HL-60 (cell line): ENCODE data around the gene LMBR1L.
A peak's percentile ranks its signal among the peaks of the same experiment; 100 is the strongest.

Experiments
- DNase-seq, 2 experiments: peaks; one replicate each; pipeline ENCODE4 v3.0.0-alpha.2; 2010 to 2020; ENCODE audit warnings: low read depth in 1 of 2, low spot score in 1 of 2
- H3K27ac ChIP-seq: fragments of 250-450 bp; sonication (Bioruptor Pico); replicated peaks from 2 replicates; pipeline ENCODE4 v1.5.1; 2020; ENCODE audit warnings: mild to moderate bottlenecking, moderate library complexity
- H3K27me3 ChIP-seq: fragments of 250-450 bp; sonication (Bioruptor Pico); 2 replicates; pipeline ENCODE4 v1.5.1; 2021; ENCODE audit warnings: mild to moderate bottlenecking, moderate library complexity; ENCODE audit not compliant: insufficient read depth, poor library complexity, severe bottlenecking
- H3K4me3 ChIP-seq: replicated peaks from 2 replicates; pipeline ENCODE4 v1.5.1; 2011; ENCODE audit warnings: mild to moderate bottlenecking, control low read depth, low read length; ENCODE audit not compliant: insufficient read depth
- GABPA ChIP-seq: IDR thresholded peaks from 2 replicates; pipeline ENCODE4 v1.6.1; 2012; ENCODE audit warnings: low read depth
- POLR2AphosphoS5 ChIP-seq: IDR thresholded peaks from 2 replicates; pipeline ENCODE4 v1.6.1; 2012; ENCODE audit warnings: low read depth
- SPI1 ChIP-seq: IDR thresholded peaks from 2 replicates; pipeline ENCODE4 v1.6.1; 2012; ENCODE audit warnings: low read depth, mild to moderate bottlenecking, borderline replicate concordance
- TF ChIP-seq, protein P1 (sequence below): IDR thresholded peaks from one replicate; pipeline ENCODE4 v1.5.1; 2011; ENCODE audit warnings: low read length, control low read depth, inconsistent platforms; ENCODE audit not compliant: insufficient read depth
- TF ChIP-seq, protein P2 (sequence below): IDR thresholded peaks from 2 replicates; pipeline ENCODE4 v1.6.1; 2012; ENCODE audit warnings: low read depth; ENCODE audit not compliant: insufficient replicate concordance

The LMBR1L gene

DNA sequence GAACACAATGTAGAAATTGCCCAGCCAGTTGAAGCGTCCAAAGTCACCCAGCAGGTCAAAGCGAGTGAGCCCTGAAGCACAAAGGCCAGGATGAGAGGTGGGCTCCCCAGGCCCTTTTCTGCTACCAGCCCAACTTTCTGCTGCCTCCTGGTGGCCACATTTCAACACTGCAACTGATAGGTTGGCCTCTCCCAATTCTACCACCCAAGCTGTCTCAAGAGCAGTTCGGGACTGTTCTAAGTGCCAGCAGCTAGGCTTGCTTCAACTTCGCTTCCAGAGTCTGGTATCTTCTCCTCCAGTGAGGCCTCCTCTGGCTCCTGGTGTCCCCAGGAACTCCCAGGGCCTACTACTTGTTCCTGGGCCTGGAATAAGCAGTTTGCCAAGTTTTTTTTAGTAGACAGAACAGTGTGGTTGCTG is 12.6 kb downstream of the LMBR1L start:
- Histone ChIP-seq H3K27me3 (peaks cover 20% of the 10 kb centered on the region), H3K27ac (no peak overlapping the region), H3K4me3 (no peak overlapping the region)
- TF ChIP-seq, protein P1, sequence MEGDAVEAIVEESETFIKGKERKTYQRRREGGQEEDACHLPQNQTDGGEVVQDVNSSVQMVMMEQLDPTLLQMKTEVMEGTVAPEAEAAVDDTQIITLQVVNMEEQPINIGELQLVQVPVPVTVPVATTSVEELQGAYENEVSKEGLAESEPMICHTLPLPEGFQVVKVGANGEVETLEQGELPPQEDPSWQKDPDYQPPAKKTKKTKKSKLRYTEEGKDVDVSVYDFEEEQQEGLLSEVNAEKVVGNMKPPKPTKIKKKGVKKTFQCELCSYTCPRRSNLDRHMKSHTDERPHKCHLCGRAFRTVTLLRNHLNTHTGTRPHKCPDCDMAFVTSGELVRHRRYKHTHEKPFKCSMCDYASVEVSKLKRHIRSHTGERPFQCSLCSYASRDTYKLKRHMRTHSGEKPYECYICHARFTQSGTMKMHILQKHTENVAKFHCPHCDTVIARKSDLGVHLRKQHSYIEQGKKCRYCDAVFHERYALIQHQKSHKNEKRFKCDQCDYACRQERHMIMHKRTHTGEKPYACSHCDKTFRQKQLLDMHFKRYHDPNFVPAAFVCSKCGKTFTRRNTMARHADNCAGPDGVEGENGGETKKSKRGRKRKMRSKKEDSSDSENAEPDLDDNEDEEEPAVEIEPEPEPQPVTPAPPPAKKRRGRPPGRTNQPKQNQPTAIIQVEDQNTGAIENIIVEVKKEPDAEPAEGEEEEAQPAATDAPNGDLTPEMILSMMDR, result peak; percentile 85
- TF ChIP-seq POLR2AphosphoS5, result no peak
- DNase-seq, result peak in 1 of 2 experiments; percentile 52

DNA sequence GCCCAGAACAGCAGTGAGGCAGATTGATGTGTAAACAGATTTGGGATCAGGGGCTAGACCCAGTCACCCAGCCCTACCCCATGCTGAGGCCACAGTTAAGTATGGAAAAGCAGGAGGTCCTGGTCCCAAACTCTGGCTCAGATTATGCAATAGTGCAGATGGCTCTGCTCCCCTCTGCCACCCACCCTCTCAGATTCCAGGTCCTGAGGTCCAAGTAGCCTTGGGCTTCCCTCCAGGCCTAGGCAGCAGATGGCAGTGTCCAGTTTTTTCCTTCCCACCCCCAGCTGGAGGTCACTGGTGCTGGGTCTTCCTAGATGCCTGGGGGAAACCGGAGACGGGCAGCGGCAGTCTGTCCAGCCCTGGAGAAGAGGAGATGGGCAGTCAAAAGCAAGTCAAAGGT is 13.3 kb downstream of the LMBR1L start:
- H3K27me3 ChIP-seq, result peaks cover 22% of the 10 kb centered on the region
- TF ChIP-seq, protein P1, result no peak
- TF ChIP-seq SPI1, result no peak
- TF ChIP-seq GABPA, result no peak
- no peak for TF ChIP-seq POLR2AphosphoS5
- TF ChIP-seq, protein P2, sequence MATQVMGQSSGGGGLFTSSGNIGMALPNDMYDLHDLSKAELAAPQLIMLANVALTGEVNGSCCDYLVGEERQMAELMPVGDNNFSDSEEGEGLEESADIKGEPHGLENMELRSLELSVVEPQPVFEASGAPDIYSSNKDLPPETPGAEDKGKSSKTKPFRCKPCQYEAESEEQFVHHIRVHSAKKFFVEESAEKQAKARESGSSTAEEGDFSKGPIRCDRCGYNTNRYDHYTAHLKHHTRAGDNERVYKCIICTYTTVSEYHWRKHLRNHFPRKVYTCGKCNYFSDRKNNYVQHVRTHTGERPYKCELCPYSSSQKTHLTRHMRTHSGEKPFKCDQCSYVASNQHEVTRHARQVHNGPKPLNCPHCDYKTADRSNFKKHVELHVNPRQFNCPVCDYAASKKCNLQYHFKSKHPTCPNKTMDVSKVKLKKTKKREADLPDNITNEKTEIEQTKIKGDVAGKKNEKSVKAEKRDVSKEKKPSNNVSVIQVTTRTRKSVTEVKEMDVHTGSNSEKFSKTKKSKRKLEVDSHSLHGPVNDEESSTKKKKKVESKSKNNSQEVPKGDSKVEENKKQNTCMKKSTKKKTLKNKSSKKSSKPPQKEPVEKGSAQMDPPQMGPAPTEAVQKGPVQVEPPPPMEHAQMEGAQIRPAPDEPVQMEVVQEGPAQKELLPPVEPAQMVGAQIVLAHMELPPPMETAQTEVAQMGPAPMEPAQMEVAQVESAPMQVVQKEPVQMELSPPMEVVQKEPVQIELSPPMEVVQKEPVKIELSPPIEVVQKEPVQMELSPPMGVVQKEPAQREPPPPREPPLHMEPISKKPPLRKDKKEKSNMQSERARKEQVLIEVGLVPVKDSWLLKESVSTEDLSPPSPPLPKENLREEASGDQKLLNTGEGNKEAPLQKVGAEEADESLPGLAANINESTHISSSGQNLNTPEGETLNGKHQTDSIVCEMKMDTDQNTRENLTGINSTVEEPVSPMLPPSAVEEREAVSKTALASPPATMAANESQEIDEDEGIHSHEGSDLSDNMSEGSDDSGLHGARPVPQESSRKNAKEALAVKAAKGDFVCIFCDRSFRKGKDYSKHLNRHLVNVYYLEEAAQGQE, result no peak
- H3K27ac ChIP-seq, result no peak overlapping the region
- H3K4me3 ChIP-seq, result no peak overlapping the region
- no peak for DNase-seq

DNA sequence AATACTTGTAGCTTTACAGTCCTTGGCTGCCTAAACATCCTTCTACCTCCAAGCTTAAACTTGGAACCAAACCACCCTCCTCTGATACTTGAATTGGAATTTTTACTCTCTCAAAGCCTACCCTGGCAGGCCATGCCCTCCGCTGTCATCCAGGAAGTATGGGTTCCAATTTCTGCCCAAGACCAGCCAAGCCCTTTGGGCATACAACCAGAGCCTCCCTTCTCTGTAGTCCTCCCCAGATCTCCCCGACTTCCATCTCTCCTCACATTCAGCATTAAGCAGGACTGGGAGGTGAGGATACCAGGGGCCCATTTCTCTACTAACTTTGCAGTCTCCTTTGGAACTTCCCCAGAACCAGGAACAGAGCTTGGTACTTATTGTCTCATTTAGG is 15.7 kb downstream of the LMBR1L start:
- no peak for TF ChIP-seq POLR2AphosphoS5
- TF ChIP-seq, protein P1, result no peak
- no peak for TF ChIP-seq GABPA
- TF ChIP-seq, protein P2, result no peak
- no peak for TF ChIP-seq SPI1
- no peak overlapping the region for H3K4me3 ChIP-seq
- no peak overlapping the region for H3K27ac ChIP-seq
- H3K27me3 ChIP-seq, result peaks cover 40% of the 10 kb centered on the region
- no peak for DNase-seq

DNA sequence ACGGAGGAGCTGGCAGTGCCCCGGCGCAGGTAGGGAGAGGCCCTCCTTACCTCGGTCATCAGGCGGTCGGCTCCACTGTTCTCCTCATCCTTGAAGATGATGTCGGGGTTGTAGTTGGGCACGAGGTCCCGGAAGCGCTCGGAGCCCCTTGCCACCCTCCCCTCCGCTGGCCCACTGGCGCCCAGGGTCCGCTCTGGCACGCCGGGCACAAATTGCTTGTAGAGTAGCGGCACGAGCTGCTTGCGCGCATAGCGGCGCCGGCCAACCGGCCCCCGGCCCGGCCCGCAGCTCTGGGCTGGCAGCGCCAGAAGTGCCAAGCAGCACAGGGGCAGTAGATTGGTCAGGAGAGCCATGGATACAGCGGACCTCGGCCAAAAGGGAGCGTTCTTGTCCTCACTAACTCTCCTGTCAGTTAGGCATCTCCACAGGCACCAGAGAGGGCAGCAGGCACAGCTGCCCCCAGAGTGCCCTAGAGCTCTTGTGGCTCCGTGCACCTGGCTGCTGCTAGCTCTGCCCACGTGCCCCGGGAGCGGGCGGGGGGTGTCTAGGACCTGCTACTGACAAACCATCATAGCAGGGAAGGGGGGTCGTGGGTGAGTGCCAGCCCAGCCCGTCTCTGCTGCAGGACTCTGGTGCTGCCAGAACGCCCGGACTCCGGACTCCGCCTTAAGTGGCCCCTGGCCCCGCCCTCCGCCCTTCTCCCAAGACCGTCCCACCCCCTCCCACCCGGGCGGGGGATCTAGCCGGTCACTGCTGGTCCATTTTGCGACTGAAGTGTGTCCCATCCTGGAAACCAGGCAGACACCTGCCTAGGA is 16.3 kb downstream of the LMBR1L start, which contains the start of gene DHH:
DHH (minus strand) TSS at position 642 of the 815 bp plus-strand sequence; CDS start at position 353, 289 bp downstream.
- H3K27me3 ChIP-seq, result peaks cover 44% of the 10 kb centered on the region
- H3K4me3 ChIP-seq, result no peak within 1 kb of the TSS
- no peak within 1 kb of the TSS for H3K27ac ChIP-seq
- no peak for DNase-seq
- TF ChIP-seq, protein P2, result no peak
- TF ChIP-seq GABPA (no peak), SPI1 (no peak), POLR2AphosphoS5 (no peak)
- TF ChIP-seq, protein P1, result no peak
